HCT116 (cell line): ENCODE results near the gene RFPL4A. TPM values are rescaled to one million over a fixed set of nuclear protein-coding genes. Genes with fewer than 3 reads are reported as not detected.
"Not testable (repeated sequence)": the region's sequence is repeated elsewhere in the genome, so short reads cannot be mapped to it uniquely, and the experiment has no call there.

ENCODE experiments used
- ATAC-seq: fragments of 200-7000 bp; cut with Tn5 transposase; 2 replicates; pipeline ENCODE4 v1.9.1; 2020; ENCODE audit warnings: mild to moderate bottlenecking, moderate library complexity
- Bru-seq: library from RNA; stranded (reverse); fragments of 400-500 nt; gene quantifications from one replicate; lab custom pipeline; 2021; lab: Mats Ljungman, UMichigan
- BruChase-seq, 2 experiments: library from RNA; stranded (reverse); fragments of 400-500 nt; gene quantifications; one replicate each; lab custom pipeline; 2021; lab: Mats Ljungman, UMichigan
- BruUV-seq: library from RNA; stranded (reverse); fragments of 400-500 nt; replicated peaks from 2 replicates; lab custom pipeline; 2021; lab: Mats Ljungman, UMichigan
- CTCF ChIA-PET: fragments of 300-600 bp; sonication (Branson Sonifier 250); formaldehyde crosslinking; loops from one replicate; lab custom pipeline; 2021; ENCODE audit warnings: antibody characterized with exemption; lab: Charles Lee
- POLR2A ChIA-PET: fragments of 300-600, 350-600 bp; sonication (Branson Sonifier 250); formaldehyde crosslinking; loops from one replicate; lab custom pipeline; 2021; ENCODE audit warnings: antibody characterized with exemption; lab: Charles Lee
- RAD21 ChIA-PET, 2 experiments: fragments of 300-600 bp; sonication (Branson Sonifier 250); formaldehyde crosslinking; loops; one replicate each; lab custom pipeline; 2023; ENCODE audit warnings: low total read pairs in 2 of 2; ENCODE audit not compliant: uncharacterized antibody in 2 of 2, unreplicated experiment in 2 of 2, low non-redundant PET in 1 of 2; lab: Charles Lee
- DNase-seq: peaks from one replicate; pipeline ENCODE4 v3.0.0-alpha.2; 2010; ENCODE audit warnings: low read depth, low spot score
- H2AFZ ChIP-seq: fragments of 200-600 bp; shearing (Covaris generic), sonication (generic); 2 replicates; pipeline ENCODE4 v1.6.1; 2017; ENCODE audit warnings: low read depth, mixed run types, mixed read lengths, antibody characterized with exemption, low read length; ENCODE audit not compliant: poor library complexity, severe bottlenecking
- H3K27ac ChIP-seq: 2 replicates; pipeline ENCODE4 v1.5.1; 2012; ENCODE audit warnings: low read depth, low read length
- H3K27me3 ChIP-seq: fragments of 200-600 bp; sonication (generic); 2 replicates; pipeline ENCODE4 v1.6.1; 2016; ENCODE audit warnings: mixed run types, low read length, mixed read lengths; ENCODE audit not compliant: insufficient read depth
- H3K36me3 ChIP-seq, 2 experiments: fragments of 200-500 bp in 1 of 2; fragments of 200-600 bp in 1 of 2; sonication (Bioruptor generic) in 1 of 2; sonication (generic) in 1 of 2; 2 replicates each; pipeline versions ENCODE4 v1.5.1 to v1.6.1; 2014 to 2016; ENCODE audit warnings: low read length in 2 of 2, inconsistent platforms in 1 of 2, mixed read lengths in 1 of 2, mixed run types in 1 of 2; ENCODE audit not compliant: insufficient read depth in 2 of 2, control insufficient read depth in 1 of 2
- H3K4me1 ChIP-seq, 2 experiments: fragments of 200-600 bp in 1 of 2; sonication (generic) in 1 of 2; 2 replicates each; pipeline versions ENCODE4 v1.5.1 to v1.6.1; 2012 to 2017; ENCODE audit warnings: low read length in 2 of 2, inconsistent platforms in 1 of 2, mild to moderate bottlenecking in 1 of 2, mixed read lengths in 1 of 2, mixed run types in 1 of 2, moderate library complexity in 1 of 2; ENCODE audit not compliant: insufficient read depth in 2 of 2, control insufficient read depth in 1 of 2
- H3K4me2 ChIP-seq: fragments of 200-600 bp; sonication (generic); 2 replicates; pipeline ENCODE4 v1.6.1; 2017; ENCODE audit warnings: mixed run types, low read length, mixed read lengths
- H3K4me3 ChIP-seq, 2 experiments: fragments of 200-600 bp in 1 of 2; sonication (generic) in 1 of 2; replicated peaks in 1 of 2; 2 replicates each; pipeline ENCODE4 v1.5.1; 2011 to 2016; ENCODE audit warnings: low read length in 2 of 2, control low read depth in 1 of 2, low read depth in 1 of 2, mild to moderate bottlenecking in 1 of 2, mixed read lengths in 1 of 2, mixed run types in 1 of 2
- H3K79me2 ChIP-seq: fragments of 200-600 bp; sonication (generic); 2 replicates; pipeline ENCODE4 v1.6.1; 2017; ENCODE audit warnings: mild to moderate bottlenecking, mixed run types, low read length, moderate library complexity, mixed read lengths; ENCODE audit not compliant: insufficient read depth
- H3K9ac ChIP-seq: fragments of 200-600 bp; sonication (generic); 2 replicates; pipeline ENCODE4 v1.6.1; 2016; ENCODE audit warnings: low read length, mixed read lengths
- H3K9me2 ChIP-seq: fragments of 200-600 bp; sonication (generic), shearing (Covaris generic); 2 replicates; pipeline ENCODE4 v1.6.1; 2017; ENCODE audit warnings: mixed run types, mild to moderate bottlenecking, moderate library complexity; ENCODE audit not compliant: insufficient read depth
- H3K9me3 ChIP-seq, 2 experiments: fragments of 200-500 bp in 1 of 2; fragments of 200-600 bp in 1 of 2; sonication (Bioruptor generic) in 1 of 2; sonication (generic) in 1 of 2; 2 replicates each; pipeline ENCODE4 v1.6.1; 2014 to 2017; ENCODE audit warnings: low read length in 2 of 2, mixed read lengths in 2 of 2, inconsistent platforms in 1 of 2, low read depth in 1 of 2, mild to moderate bottlenecking in 1 of 2, mixed run types in 1 of 2, moderate library complexity in 1 of 2; ENCODE audit not compliant: control insufficient read depth in 1 of 2, insufficient read depth in 1 of 2
- H4K20me1 ChIP-seq: fragments of 200-600 bp; sonication (generic), shearing (Covaris generic); 2 replicates; pipeline ENCODE4 v1.6.1; 2017; ENCODE audit warnings: mixed run types, mild to moderate bottlenecking, moderate library complexity; ENCODE audit not compliant: insufficient read depth
- CBX3 ChIP-seq: IDR thresholded peaks from 2 replicates; pipeline ENCODE4 v1.6.1; 2012; ENCODE audit warnings: low read depth
- EZH2 ChIP-seq: fragments of 200-600 bp; sonication (generic); IDR thresholded peaks from 2 replicates; pipeline ENCODE4 v1.6.1; 2017; ENCODE audit warnings: antibody characterized with exemption, mixed run types
- POLR2AphosphoS5 ChIP-seq: IDR thresholded peaks from 2 replicates; pipeline ENCODE4 v1.6.1; 2011; ENCODE audit warnings: mild to moderate bottlenecking, low read depth, low read length, moderate library complexity
- RAD21 ChIP-seq: IDR thresholded peaks from 2 replicates; pipeline ENCODE4 v1.6.1; 2012; ENCODE audit warnings: low read depth, mild to moderate bottlenecking
- SRF ChIP-seq: IDR thresholded peaks from 2 replicates; pipeline ENCODE4 v1.6.1; 2012; ENCODE audit warnings: low read depth
- intact Hi-C: fragments of 100-400 bp; cut with micrococcal nuclease; formaldehyde crosslinking; loops from 2 replicates; pipeline ENCODE4 v1.10.0; 2022
- long read RNA-seq: library from polyadenylated mRNA; unstranded; transcript quantifications from one replicate; pipeline ENCODE4 v2.0.0, GENCODE V29; 2021; ENCODE audit not compliant: unreplicated experiment
- polyA plus RNA-seq: library from polyadenylated mRNA; unstranded; fragments of >200 nt; gene quantifications from 2 replicates; pipeline ENCODE4 v1.2.1, GENCODE V29; 2012; ENCODE audit warnings: missing spikeins
- total RNA-seq: library from RNA; stranded (reverse); gene quantifications from one replicate; pipeline ENCODE4 v1.2.1, GENCODE V29; 2021; ENCODE audit not compliant: unreplicated experiment
- TF ChIP-seq, protein P1 (sequence below): IDR thresholded peaks from 2 replicates; pipeline ENCODE4 v1.6.1; 2011; ENCODE audit warnings: mild to moderate bottlenecking, low read length, moderate library complexity; ENCODE audit not compliant: insufficient replicate concordance; ENCODE audit errors: extremely low read depth

The RFPL4A gene
- total RNA-seq, result not detected
- polyA plus RNA-seq, result 0.12 TPM in 1 of 2 replicates, not detected in the other
- Bru-seq, nascent RNA, result percentile 19 among the genes with signal in this experiment
- BruChase-seq, experiment 1, labeled RNA remaining after a 6-hour chase, result not detected
- BruChase-seq, experiment 2, labeled RNA remaining after a 2-hour chase, result percentile 12 among the genes with signal in this experiment
- long read RNA-seq, result 0 reads

DNA sequence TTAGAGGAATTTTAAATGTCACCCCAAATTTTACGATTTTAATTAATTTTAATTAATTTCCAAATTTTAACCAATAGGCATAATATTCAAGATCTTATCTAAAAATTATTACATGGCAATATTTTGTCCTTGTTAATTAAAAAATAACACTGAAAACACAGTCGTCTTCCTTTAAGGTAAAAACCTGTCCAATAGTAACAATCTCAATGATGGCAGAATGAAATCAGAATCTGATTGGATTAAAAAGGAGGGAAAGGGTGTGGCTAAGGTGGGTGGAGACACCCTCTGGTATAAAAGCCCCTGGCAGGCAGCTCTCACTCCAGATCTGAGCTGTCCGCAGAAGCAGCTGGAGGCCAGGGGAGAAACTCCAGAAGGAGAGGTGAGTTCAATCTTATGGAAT lies at the start of gene RFPL4A:
Gene RFPL4A, plus strand, starts transcription at position 301 of the 400 bp plus-strand sequence. CDS start 2,704 bp downstream, outside the sequence.
- H2AFZ ChIP-seq, H3K9me3 ChIP-seq, ATAC-seq, DNase-seq, H4K20me1 ChIP-seq, intact Hi-C loops, H3K79me2 ChIP-seq, CTCF ChIA-PET, H3K4me2 ChIP-seq, RAD21 ChIA-PET, POLR2A ChIA-PET, H3K4me1 ChIP-seq, H3K36me3 ChIP-seq, BruUV-seq, H3K4me3 ChIP-seq, H3K9me2 ChIP-seq, H3K9ac ChIP-seq, H3K27ac ChIP-seq: not testable (repeated sequence)
- H3K27me3 ChIP-seq, result peaks cover 32% of the 10 kb centered on the region; the same call in 1 of the 2 replicates

DNA sequence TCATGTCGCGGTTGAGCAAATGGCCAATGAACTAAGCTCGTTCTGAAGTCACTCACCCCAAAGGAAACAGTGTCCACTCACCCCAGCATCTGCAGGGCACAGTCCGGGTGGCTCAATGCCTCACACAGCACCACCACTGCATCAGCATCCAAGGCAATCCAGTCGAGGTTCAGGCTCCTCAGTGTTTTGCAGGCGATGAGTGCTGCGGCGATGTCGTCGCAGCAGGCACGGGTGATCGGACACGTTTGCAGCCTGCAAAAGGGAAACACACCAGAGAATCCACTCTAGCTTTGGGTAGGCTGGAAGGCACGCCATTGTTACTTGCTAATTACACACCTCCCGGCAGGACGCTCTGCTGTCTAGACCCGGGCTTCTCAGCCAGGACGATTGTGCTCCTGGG lies 47.2 kb upstream of the RFPL4A start:
- H3K27ac ChIP-seq, result no peak overlapping the region
- no peak overlapping the region for H3K9ac ChIP-seq
- TF ChIP-seq POLR2AphosphoS5 (no peak), EZH2 (no peak), SRF (no peak), RAD21 (no peak), CBX3 (no peak)
- TF ChIP-seq, protein P1, sequence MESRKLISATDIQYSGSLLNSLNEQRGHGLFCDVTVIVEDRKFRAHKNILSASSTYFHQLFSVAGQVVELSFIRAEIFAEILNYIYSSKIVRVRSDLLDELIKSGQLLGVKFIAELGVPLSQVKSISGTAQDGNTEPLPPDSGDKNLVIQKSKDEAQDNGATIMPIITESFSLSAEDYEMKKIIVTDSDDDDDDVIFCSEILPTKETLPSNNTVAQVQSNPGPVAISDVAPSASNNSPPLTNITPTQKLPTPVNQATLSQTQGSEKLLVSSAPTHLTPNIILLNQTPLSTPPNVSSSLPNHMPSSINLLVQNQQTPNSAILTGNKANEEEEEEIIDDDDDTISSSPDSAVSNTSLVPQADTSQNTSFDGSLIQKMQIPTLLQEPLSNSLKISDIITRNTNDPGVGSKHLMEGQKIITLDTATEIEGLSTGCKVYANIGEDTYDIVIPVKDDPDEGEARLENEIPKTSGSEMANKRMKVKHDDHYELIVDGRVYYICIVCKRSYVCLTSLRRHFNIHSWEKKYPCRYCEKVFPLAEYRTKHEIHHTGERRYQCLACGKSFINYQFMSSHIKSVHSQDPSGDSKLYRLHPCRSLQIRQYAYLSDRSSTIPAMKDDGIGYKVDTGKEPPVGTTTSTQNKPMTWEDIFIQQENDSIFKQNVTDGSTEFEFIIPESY, result no peak
- H3K36me3 ChIP-seq, result no peaks in the 10 kb centered on the region
- ChIA-PET CTCF (no interaction called here), RAD21 (no interaction called here), POLR2A (no interaction called here)
- H3K9me3 ChIP-seq, result no peaks in the 10 kb centered on the region
- H3K9me2 ChIP-seq, result no peaks in the 10 kb centered on the region
- no peaks in the 10 kb centered on the region for H4K20me1 ChIP-seq
- no peaks in the 10 kb centered on the region for H3K79me2 ChIP-seq
- no peak for ATAC-seq
- DNase-seq, result no peak
- H2AFZ ChIP-seq, result no peak overlapping the region
- H3K4me3 ChIP-seq, result no peak overlapping the region
- H3K4me2 ChIP-seq, result no peak overlapping the region
- no peaks in the 10 kb centered on the region for H3K4me1 ChIP-seq
- no TSS peak for BruUV-seq
- peaks cover 10% of the 10 kb centered on the region; the same call in 1 of the 2 replicates for H3K27me3 ChIP-seq
- intact Hi-C loops, result no loop called here
